Activated CD8-positive, alpha-beta memory T cell treated with anti-CD3 and anti-CD28 coated beads for 1 hour (primary cell): ENCODE measurements around the gene CENPN.
A peak's percentile ranks its signal among the peaks of the same experiment; 100 is the strongest.

Source experiments
- DNase-seq, 2 donors: peaks; one replicate each; pipeline ENCODE4 v3.0.0-alpha.2; 2020; ENCODE audit warnings: low read depth in 1 of 2; ENCODE audit errors: extremely low read depth in 1 of 2

CENPN gene

GRCh38 chr16:81006813-81007695, at the start of gene CENPN, which contains the start of gene CMC2:
TSS of gene CENPN (plus strand) at chr16:81007214. CDS start at chr16:81011940, 4,726 bp downstream.
TSS of gene CMC2 (minus strand) at chr16:81006885. CDS start at chr16:80997394, 9,491 bp downstream.
- DNase-seq = peak; percentile 95

GRCh38 chr16:80958284-80958683, 48.7 kb upstream of the CENPN start:
- no peak for DNase-seq

GRCh38 chr16:80962879-80963278, 44.1 kb upstream of the CENPN start:
- DNase-seq = no peak

GRCh38 chr16:80964351-80964750, 42.7 kb upstream of the CENPN start:
- no peak for DNase-seq

GRCh38 chr16:80966617-80967016, 40.4 kb upstream of the CENPN start:
- DNase-seq = no peak

GRCh38 chr16:80968386-80969113, 38.5 kb upstream of the CENPN start:
- no peak for DNase-seq

GRCh38 chr16:80969114-80969484, 37.9 kb upstream of the CENPN start:
- no peak for DNase-seq

- no peak for DNase-seq
These were observed 35.2 kb upstream of the CENPN start for GRCh38 chr16:80971819-80972218.

GRCh38 chr16:80972611-80973010, 34.4 kb upstream of the CENPN start:
- no peak for DNase-seq

GRCh38 chr16:80973991-80974390, 33.0 kb upstream of the CENPN start:
- DNase-seq = no peak

- no peak for DNase-seq
These were observed 32.2 kb upstream of the CENPN start for GRCh38 chr16:80974649-80975376.

- no peak for DNase-seq
These were observed 30.1 kb upstream of the CENPN start for GRCh38 chr16:80976946-80977345.

GRCh38 chr16:80981103-80981502, 25.9 kb upstream of the CENPN start:
- DNase-seq = no peak

GRCh38 chr16:80982646-80983045, 24.4 kb upstream of the CENPN start:
- no peak for DNase-seq

- DNase-seq = no peak
These were observed 22.7 kb upstream of the CENPN start for GRCh38 chr16:80984124-80984892.

- no peak for DNase-seq
These were observed 21.4 kb upstream of the CENPN start for GRCh38 chr16:80985611-80986010.

GRCh38 chr16:80986557-80986956, 20.5 kb upstream of the CENPN start:
- DNase-seq = no peak

GRCh38 chr16:80988756-80989155, 18.3 kb upstream of the CENPN start:
- DNase-seq = no peak

- no peak for DNase-seq
These were observed 17.2 kb upstream of the CENPN start for GRCh38 chr16:80989801-80990200.

GRCh38 chr16:80990577-80990976, 16.4 kb upstream of the CENPN start:
- DNase-seq = no peak

GRCh38 chr16:80990978-80991377, 16.0 kb upstream of the CENPN start:
- no peak for DNase-seq
